Upper lobe of right lung (tissue), 1 donor: ENCODE measurements around the gene ZNF462. TPM values are rescaled to one million over a fixed set of nuclear protein-coding genes. Genes with fewer than 3 reads are reported as not detected.

Experiments used
- ATAC-seq: fragments of 200-7000 bp; cut with Tn5 transposase; one replicate; pipeline ENCODE4 v1.9.1; 2020; ENCODE audit warnings: mild to moderate bottlenecking, moderate library complexity
- DNase-seq: peaks from one replicate; pipeline ENCODE4 v3.0.0-alpha.2; 2020
- H3K27ac ChIP-seq: fragments of 200-600 bp; one replicate; pipeline ENCODE4 v1.8.0; 2022
- H3K27me3 ChIP-seq: fragments of 200-600 bp; one replicate; pipeline ENCODE4 v1.8.0; 2022; ENCODE audit warnings: mild to moderate bottlenecking
- H3K36me3 ChIP-seq: fragments of 200-600 bp; one replicate; pipeline ENCODE4 v1.8.0; 2022
- H3K4me1 ChIP-seq: fragments of 200-600 bp; one replicate; pipeline ENCODE4 v1.8.0; 2022
- H3K4me3 ChIP-seq: fragments of 200-600 bp; one replicate; pipeline ENCODE4 v1.8.0; 2022; ENCODE audit warnings: mild to moderate bottlenecking
- H3K9me3 ChIP-seq: fragments of 200-600 bp; one replicate; pipeline ENCODE4 v1.8.0; 2022
- CTCF ChIP-seq: fragments of 200-600 bp; IDR thresholded peaks from one replicate; pipeline ENCODE4 v1.8.0; 2022; ENCODE audit warnings: antibody characterized with exemption
- intact Hi-C: fragments of 100-400 bp; cut with DNase I; formaldehyde crosslinking; loops from one replicate; pipeline ENCODE4 v1.11.0; 2022
- total RNA-seq: library from RNA; stranded (reverse); fragmentation: NEBNext Ultra II Directional; extraction: Animal tissue kit (Norgen Biotek cat#: 25700); gene quantifications from one replicate; pipeline ENCODE4 v1.2.1, GENCODE V29; 2021
- donor health status: DM: no; HTN: yes; CAD: no; lungs with severe emphysema.

ZNF462 gene
- total RNA-seq, 1 donor from 2014 or later: 25.4 TPM

- Histone ChIP-seq H3K9me3 (no peaks in the 10 kb centered on the region), H3K4me3 (no peak overlapping the region), H3K36me3 (peaks cover 53% of the 10 kb centered on the region), H3K27ac (no peak overlapping the region), H3K4me1 (no peaks in the 10 kb centered on the region), H3K27me3 (no peaks in the 10 kb centered on the region)
- ATAC-seq (no peak), DNase-seq (no peak)
- TF ChIP-seq CTCF: no peak
- intact Hi-C loops: no loop called here
Measured at GRCh38 chr9:106972082-106972481, 109.1 kb downstream of the ZNF462 start.

DNA sequence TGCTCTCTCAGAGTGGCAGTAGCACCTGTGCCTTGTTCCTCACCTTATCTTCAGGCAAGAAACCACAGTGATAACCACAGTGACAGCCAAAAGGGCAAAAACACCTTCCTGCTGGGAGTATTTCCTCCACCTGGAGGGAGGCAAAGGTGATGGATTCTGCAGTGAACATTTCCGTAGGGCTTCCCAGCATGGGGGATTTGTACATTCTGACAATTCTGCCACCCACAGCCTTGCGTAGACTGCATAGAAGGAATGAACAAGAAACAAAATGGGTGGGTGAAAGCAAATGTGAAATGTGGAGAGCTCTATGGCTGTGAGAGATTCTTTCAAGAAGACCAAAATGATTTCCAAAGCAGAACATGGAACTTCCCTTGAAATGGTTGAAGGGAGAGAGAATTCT lies 111.4 kb downstream of the ZNF462 start:
- H3K4me3 ChIP-seq: no peak overlapping the region
- intact Hi-C loops: no loop called here
- no peak overlapping the region for H3K27ac ChIP-seq
- no peak for ATAC-seq
- no peak for DNase-seq
- no peak for TF ChIP-seq CTCF
- H3K4me1 ChIP-seq: no peaks in the 10 kb centered on the region
- peaks cover 66% of the 10 kb centered on the region for H3K36me3 ChIP-seq
- H3K9me3 ChIP-seq: no peaks in the 10 kb centered on the region
- no peaks in the 10 kb centered on the region for H3K27me3 ChIP-seq

- no peak for DNase-seq
Measured at GRCh38 chr9:106976772-106977171, 113.8 kb downstream of the ZNF462 start.

GRCh38 chr9:106980551-106981101 lies 117.7 kb downstream of the ZNF462 start:
- ATAC-seq: no peak
- DNase-seq: no peak
- Histone ChIP-seq H3K9me3 (no peaks in the 10 kb centered on the region), H3K27ac (no peak overlapping the region), H3K36me3 (peaks cover 42% of the 10 kb centered on the region), H3K4me1 (no peaks in the 10 kb centered on the region), H3K27me3 (no peaks in the 10 kb centered on the region), H3K4me3 (no peak overlapping the region)
- intact Hi-C loops: no loop called here
- TF ChIP-seq CTCF: no peak

More at GRCh38 chr9:106976772-106977171, 113.8 kb downstream of the ZNF462 start:
- intact Hi-C loops: no loop called here
- Histone ChIP-seq H3K4me3 (no peak overlapping the region), H3K27ac (no peak overlapping the region), H3K9me3 (no peaks in the 10 kb centered on the region), H3K27me3 (no peaks in the 10 kb centered on the region), H3K36me3 (peaks cover 66% of the 10 kb centered on the region), H3K4me1 (no peaks in the 10 kb centered on the region)
- no peak for TF ChIP-seq CTCF
- no peak for ATAC-seq

DNA sequence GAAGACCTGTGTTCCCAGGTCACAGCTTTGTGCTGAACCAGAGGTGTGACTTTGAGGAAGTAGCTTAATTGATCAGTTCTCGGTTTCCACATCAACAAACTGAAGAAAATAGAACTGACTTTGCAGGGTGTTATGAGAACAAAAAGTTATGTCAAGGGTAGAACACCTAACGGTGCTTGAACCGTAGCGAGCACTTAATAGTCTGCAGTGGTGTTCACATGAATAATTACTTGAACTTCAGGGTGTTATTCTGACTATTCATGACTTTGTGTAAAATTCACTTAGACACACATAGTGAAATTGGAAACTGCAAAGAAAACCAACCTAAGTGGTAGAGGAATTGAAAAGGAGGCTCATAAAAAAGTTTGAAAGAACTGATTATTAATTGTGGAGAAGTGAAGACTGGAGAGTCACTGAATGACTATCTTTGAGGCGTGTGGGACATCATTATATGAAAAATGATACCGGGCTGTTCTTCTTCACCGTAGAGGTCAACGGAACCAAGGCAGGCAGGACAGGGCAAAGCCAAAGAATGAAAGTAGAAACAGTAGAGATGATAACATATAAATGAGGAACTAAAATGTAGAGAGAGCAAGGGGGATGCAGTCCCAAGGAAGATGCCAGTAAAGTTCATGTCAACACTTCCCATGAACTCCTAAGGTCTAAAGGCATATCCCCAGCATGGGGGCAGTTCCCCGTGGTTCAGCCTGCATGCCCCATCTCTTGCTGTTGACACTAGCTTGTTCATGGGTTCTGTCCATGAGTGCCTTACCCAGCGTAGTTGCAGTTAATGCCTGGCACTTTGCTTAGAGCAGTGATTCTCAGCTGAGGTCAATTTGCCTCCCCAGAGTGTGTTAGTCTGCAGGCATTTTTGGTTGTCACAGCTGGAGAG lies 118.7 kb downstream of the ZNF462 start:
- no peak overlapping the region for H3K27ac ChIP-seq
- no peaks in the 10 kb centered on the region for H3K9me3 ChIP-seq
- H3K36me3 ChIP-seq: peaks cover 32% of the 10 kb centered on the region
- H3K4me1 ChIP-seq: no peaks in the 10 kb centered on the region
- no peaks in the 10 kb centered on the region for H3K27me3 ChIP-seq
- DNase-seq (no peak), ATAC-seq (no peak)
- intact Hi-C loops: no loop called here
- no peak for TF ChIP-seq CTCF
- H3K4me3 ChIP-seq: no peak overlapping the region
